Neutrophil (primary cell): Measurements from ENCODE around the gene QRFP.

Source experiments
- H3K27ac ChIP-seq: fragments of 200-600 bp; sonication (generic); 2 replicates; pipeline ENCODE4 v1.5.1; 2016; ENCODE audit warnings: mild to moderate bottlenecking, moderate library complexity
- H3K27me3 ChIP-seq: fragments of 200-600 bp; sonication (generic); 2 replicates; pipeline ENCODE4 v1.6.0; 2016; ENCODE audit warnings: mild to moderate bottlenecking
- H3K36me3 ChIP-seq: fragments of 200-600 bp; sonication (generic); 2 replicates; pipeline ENCODE4 v1.5.1; 2017
- H3K4me1 ChIP-seq, 2 experiments: fragments of 200-600 bp in 1 of 2; sonication (generic) in 1 of 2; 1 replicate in 1 of 2; 2 replicates in 1 of 2; pipeline versions ENCODE4 v1.5.1 to v1.6.1; 2013 to 2016; ENCODE audit warnings: low read depth in 1 of 2, low read length in 1 of 2, mild to moderate bottlenecking in 1 of 2, moderate library complexity in 1 of 2; ENCODE audit not compliant: control insufficient read depth in 1 of 2, insufficient read depth in 1 of 2
- H3K4me3 ChIP-seq, 2 experiments: fragments of 200-600 bp in 1 of 2; sonication (generic) in 1 of 2; 1 replicate in 1 of 2; 2 replicates in 1 of 2; pipeline ENCODE4 v1.5.1; 2013 to 2016; ENCODE audit warnings: low read depth in 1 of 2, low read length in 1 of 2, mild to moderate bottlenecking in 1 of 2, moderate library complexity in 1 of 2
- H3K9me3 ChIP-seq: fragments of 200-600 bp; sonication (generic); 2 replicates; pipeline ENCODE4 v1.5.1; 2016
- TF ChIP-seq, protein P1 (sequence below): fragments of 200-600 bp; sonication (generic); IDR thresholded peaks from 2 replicates; pipeline ENCODE4 v1.5.1; 2016; ENCODE audit warnings: antibody characterized with exemption

Gene QRFP

DNA sequence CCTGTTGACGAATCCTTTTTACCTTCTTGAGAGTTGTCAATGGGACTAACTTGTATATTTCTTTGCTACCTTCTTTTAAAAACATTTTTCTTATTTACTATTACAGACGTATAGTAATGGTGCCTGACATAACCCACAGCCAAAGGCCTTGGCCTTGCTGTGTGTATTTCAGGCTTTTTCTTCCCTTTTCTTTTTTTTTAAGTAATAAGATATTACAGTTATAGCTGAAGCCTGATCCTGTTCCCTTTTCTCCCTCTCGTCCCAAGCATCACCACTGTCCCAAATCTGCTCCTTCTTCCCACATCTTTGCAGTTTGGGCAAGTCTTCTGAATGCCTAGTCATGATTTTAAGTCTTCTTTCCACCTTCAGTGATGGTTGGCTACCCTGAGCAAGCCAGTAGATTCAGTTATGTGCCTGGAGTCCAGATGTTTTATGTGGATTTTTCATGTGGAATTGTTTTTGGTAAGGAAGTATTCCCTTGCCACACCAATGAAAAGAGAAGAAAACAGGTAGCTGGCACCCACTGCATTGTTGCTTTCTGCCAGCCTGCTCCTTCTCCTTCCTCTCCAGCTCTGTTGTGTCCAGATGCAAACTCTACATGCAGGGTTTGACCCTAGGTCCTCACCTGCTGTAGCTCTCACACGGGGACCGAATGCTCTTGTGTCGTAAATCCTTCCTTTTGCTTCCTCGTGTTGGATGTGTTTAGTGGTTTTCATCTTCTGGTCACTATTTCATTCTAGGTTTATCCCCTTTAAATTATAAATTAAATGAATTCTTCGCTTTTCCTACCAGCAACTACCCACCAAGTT is 35.0 kb downstream of the QRFP start:
- Histone ChIP-seq H3K4me1 (no peaks in the 10 kb centered on the region), H3K27ac (no peak overlapping the region), H3K9me3 (no peaks in the 10 kb centered on the region), H3K4me3 (no peak overlapping the region), H3K36me3 (peaks cover 11% of the 10 kb centered on the region), H3K27me3 (no peaks in the 10 kb centered on the region)
- TF ChIP-seq, protein P1, sequence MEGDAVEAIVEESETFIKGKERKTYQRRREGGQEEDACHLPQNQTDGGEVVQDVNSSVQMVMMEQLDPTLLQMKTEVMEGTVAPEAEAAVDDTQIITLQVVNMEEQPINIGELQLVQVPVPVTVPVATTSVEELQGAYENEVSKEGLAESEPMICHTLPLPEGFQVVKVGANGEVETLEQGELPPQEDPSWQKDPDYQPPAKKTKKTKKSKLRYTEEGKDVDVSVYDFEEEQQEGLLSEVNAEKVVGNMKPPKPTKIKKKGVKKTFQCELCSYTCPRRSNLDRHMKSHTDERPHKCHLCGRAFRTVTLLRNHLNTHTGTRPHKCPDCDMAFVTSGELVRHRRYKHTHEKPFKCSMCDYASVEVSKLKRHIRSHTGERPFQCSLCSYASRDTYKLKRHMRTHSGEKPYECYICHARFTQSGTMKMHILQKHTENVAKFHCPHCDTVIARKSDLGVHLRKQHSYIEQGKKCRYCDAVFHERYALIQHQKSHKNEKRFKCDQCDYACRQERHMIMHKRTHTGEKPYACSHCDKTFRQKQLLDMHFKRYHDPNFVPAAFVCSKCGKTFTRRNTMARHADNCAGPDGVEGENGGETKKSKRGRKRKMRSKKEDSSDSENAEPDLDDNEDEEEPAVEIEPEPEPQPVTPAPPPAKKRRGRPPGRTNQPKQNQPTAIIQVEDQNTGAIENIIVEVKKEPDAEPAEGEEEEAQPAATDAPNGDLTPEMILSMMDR: no peak

DNA sequence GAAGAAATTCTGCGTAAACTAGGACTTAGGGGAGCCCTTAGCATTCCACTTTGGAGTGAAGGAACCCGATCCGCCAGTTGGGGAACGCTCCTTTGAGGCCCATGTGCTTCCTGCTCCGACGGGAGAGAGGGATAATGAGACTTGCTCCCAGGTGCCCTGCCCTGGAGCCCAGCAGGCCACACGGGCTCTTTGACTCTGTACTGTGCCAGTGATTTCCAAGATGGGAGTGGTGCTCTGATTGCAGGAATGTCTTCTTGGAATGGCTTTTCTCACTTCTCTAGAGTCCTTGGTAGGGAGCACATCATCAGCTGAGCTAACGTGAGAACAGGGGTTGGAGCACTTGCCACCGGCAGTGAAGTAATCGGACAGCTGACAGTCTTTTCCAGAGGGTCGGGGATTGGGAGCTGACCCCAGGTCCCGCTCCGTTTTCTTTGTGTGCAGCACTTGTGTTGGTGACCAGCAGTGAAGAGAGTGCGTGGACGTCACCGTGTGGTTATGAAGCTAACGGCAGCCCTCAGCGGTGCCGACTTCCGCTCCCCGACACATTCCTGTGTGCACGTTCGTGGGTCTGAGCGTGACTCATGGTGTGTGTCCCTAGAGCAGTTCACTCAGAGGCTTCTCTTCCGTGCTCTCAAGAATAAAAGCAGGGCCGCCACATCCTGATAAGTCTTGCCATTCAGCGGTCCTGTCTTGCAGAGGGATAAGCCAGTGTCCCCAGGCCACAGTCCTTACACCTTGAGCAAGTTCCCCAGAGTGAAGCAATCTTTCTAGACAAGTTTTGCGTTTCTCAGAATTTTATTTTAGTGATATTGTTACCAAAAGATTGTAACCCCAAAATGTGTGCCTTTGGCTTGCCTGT is 35.9 kb downstream of the QRFP start:
- H3K36me3 ChIP-seq: peaks cover 20% of the 10 kb centered on the region

DNA sequence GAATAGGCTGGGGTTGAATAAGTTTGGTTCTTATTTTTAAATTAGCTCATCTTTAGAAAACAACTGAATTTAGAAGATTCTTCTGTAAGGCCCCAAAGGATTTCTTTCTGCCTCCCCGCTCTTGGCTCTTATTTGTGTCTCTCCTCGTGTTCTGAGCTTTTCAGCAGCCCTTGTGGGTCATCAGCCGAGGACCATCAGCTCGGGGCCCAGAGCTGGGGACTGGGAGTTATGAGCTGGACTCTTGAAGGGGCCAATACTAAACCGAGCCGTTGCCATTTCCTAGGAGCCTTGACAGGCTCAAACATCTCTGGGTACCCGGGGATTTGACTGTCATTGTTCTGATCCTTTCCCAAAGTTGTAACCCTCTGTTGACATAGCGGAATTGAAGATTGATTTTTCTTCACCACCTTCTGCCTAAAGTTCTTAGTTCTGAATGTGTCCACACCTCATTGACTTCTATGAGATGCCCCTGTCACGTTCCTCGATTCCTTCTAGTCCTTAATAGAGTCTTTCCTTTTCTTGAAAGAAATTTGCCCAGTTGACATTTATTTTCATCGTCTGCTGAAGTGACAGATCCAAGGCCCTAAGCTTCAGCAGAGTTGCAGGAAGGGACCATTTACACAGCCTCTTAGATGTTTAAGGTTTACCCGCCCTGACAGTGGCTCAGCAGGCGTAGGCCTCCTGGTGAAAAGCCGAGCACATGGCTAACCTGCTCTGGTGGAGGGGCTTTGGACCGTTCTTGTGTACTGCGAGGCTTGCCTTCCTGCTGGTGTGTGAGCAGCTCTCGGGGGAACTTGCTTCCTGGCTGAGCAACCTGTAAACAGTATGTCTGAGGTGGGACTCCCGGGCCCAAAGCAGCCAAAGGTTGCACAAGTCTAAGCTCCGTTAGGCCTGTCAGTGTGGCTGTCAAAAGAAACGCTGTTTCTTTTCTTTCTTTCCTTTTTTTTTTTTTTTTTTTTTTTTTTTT is 37.6 kb downstream of the QRFP start:
- TF ChIP-seq, protein P1: no peak
- no peaks in the 10 kb centered on the region for H3K9me3 ChIP-seq
- H3K4me3 ChIP-seq: no peak overlapping the region
- H3K36me3 ChIP-seq: peaks cover 32% of the 10 kb centered on the region
- no peaks in the 10 kb centered on the region for H3K4me1 ChIP-seq
- no peaks in the 10 kb centered on the region for H3K27me3 ChIP-seq
- no peak overlapping the region for H3K27ac ChIP-seq

More for the DNA sequence above, 35.9 kb downstream of the QRFP start:
- TF ChIP-seq, protein P1: no peak
- Histone ChIP-seq H3K27ac (no peak overlapping the region), H3K4me1 (no peaks in the 10 kb centered on the region), H3K27me3 (no peaks in the 10 kb centered on the region), H3K9me3 (no peaks in the 10 kb centered on the region), H3K4me3 (no peak overlapping the region)

DNA sequence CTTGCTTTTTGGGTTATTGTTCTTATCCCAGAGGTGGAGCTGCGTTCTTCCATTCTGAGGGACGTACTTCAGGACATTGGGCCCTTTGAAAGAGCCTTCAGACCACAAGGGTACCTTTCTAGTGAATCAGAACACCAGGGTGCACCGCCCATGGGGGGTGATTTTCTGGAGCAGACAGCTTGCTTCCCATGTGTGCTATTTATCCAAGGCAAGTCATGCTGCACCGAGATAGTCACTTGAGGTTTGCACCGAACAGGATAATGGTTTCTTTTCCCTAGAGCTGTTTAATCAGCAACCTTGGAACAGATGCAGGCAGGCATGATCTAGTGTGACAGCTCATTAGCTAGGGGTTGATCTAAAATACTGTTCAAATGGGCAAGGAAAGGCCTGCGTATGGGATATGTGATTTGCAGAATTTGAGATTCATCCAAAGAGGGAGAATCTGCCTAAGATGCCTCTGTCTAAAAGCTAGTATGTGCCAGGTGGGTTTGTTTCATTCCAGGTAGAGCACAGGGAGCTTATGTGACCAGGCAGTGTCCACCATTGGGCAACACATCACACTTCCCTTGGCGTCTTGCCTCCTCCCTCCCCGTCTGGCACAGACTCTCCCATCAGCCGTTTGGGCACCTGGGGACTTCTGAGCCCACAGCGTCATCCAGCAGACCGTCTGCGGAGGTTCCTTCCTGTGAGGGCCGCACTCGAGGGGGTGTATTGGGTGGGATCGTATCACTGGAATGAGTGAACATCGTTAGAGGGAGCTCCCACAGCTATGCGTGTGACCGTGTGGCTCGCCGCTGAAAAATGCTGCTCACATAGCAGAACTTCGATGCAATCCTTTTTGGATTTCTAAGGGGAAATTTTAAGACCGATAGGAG is 38.5 kb downstream of the QRFP start:
- Histone ChIP-seq H3K4me3 (no peak overlapping the region), H3K27ac (no peak overlapping the region), H3K4me1 (no peaks in the 10 kb centered on the region), H3K27me3 (no peaks in the 10 kb centered on the region), H3K36me3 (peaks cover 31% of the 10 kb centered on the region), H3K9me3 (no peaks in the 10 kb centered on the region)
- TF ChIP-seq, protein P1: no peak
